Activated naive CD8-positive, alpha-beta T cell treated with anti-CD3 and anti-CD28 coated beads, Interleukin-2, amount 50 U/mL, for 16 hours (primary cell): ENCODE data around the gene TM6SF1.
"Not testable (repeated sequence)": the region's sequence is repeated elsewhere in the genome, so short reads cannot be mapped to it uniquely, and the experiment has no call there.

ENCODE experiments used
- DNase-seq: peaks from one replicate; pipeline ENCODE4 v3.0.0-alpha.2; 2020; ENCODE audit warnings: low read depth, low spot score

TM6SF1 gene

GRCh38 chr15:83106994-83107840 lies at the start of gene TM6SF1:
TSS of gene TM6SF1 (plus strand) at chr15:83107645. CDS start at chr15:83107681, 36 bp downstream.
- no peak for DNase-seq

GRCh38 chr15:83057696-83058376 lies 49.6 kb upstream of the TM6SF1 start:
- no peak for DNase-seq

GRCh38 chr15:83061680-83062079 lies 45.8 kb upstream of the TM6SF1 start:
- no peak for DNase-seq

- no peak for DNase-seq
Measured at GRCh38 chr15:83062768-83063180, 44.7 kb upstream of the TM6SF1 start.

- no peak for DNase-seq
Measured at GRCh38 chr15:83063551-83063950, 43.9 kb upstream of the TM6SF1 start.

- no peak for DNase-seq
Measured at GRCh38 chr15:83064859-83065258, 42.6 kb upstream of the TM6SF1 start.

GRCh38 chr15:83065431-83065830 lies 42.0 kb upstream of the TM6SF1 start:
- no peak for DNase-seq

GRCh38 chr15:83066034-83066733 lies 41.3 kb upstream of the TM6SF1 start:
- DNase-seq = no peak

GRCh38 chr15:83066734-83067637 lies 40.5 kb upstream of the TM6SF1 start, which contains the start of gene BTBD1:
TSS of gene BTBD1 (minus strand) at chr15:83067252. CDS start at chr15:83067151, 101 bp downstream.
- DNase-seq = peak; percentile 77

- DNase-seq = no peak
Measured at GRCh38 chr15:83067638-83067962, 39.8 kb upstream of the TM6SF1 start.

GRCh38 chr15:83068054-83068453 lies 39.4 kb upstream of the TM6SF1 start:
- no peak for DNase-seq

- peak; percentile 6 for DNase-seq
Measured at GRCh38 chr15:83069211-83069642, 38.2 kb upstream of the TM6SF1 start.

- DNase-seq = no peak
Measured at GRCh38 chr15:83077491-83078230, 29.8 kb upstream of the TM6SF1 start.

GRCh38 chr15:83078712-83079111 lies 28.7 kb upstream of the TM6SF1 start:
- DNase-seq = no peak

- no peak for DNase-seq
Measured at GRCh38 chr15:83081256-83082014, 26.0 kb upstream of the TM6SF1 start.

GRCh38 chr15:83082730-83083386 lies 24.6 kb upstream of the TM6SF1 start:
- no peak for DNase-seq

- DNase-seq = not testable (repeated sequence)
Measured at GRCh38 chr15:83085461-83085860, 22.0 kb upstream of the TM6SF1 start.

GRCh38 chr15:83085864-83086552 lies 21.4 kb upstream of the TM6SF1 start:
- DNase-seq = not testable (repeated sequence)

GRCh38 chr15:83087576-83087975 lies 19.9 kb upstream of the TM6SF1 start:
- DNase-seq = no peak
